Measurements from ENCODE around the gene SLC4A8. TPM values are rescaled to one million over a fixed set of nuclear protein-coding genes. Genes with fewer than 3 reads are reported as not detected.

The SLC4A8 gene
- total RNA-seq: 10 to 100 TPM in 1 of 2 donors, 1 to 10 TPM in 1; 4.8 to 12.2 TPM
- 1 to 10 TPM; 1.1 to 1.2 TPM for polyA plus RNA-seq
- long read RNA-seq, donor 1: 0 reads
- long read RNA-seq, donor 2: 0 reads
- long read RNA-seq, donor 3: 0 reads
- long read RNA-seq, donor 4: 0 reads
- long read RNA-seq, donor 5, partial matches to known transcripts: 0 of 1 reads
- long read RNA-seq, donor 5, other reads (novel, unspliced or antisense): 0 of 1 reads

DNA sequence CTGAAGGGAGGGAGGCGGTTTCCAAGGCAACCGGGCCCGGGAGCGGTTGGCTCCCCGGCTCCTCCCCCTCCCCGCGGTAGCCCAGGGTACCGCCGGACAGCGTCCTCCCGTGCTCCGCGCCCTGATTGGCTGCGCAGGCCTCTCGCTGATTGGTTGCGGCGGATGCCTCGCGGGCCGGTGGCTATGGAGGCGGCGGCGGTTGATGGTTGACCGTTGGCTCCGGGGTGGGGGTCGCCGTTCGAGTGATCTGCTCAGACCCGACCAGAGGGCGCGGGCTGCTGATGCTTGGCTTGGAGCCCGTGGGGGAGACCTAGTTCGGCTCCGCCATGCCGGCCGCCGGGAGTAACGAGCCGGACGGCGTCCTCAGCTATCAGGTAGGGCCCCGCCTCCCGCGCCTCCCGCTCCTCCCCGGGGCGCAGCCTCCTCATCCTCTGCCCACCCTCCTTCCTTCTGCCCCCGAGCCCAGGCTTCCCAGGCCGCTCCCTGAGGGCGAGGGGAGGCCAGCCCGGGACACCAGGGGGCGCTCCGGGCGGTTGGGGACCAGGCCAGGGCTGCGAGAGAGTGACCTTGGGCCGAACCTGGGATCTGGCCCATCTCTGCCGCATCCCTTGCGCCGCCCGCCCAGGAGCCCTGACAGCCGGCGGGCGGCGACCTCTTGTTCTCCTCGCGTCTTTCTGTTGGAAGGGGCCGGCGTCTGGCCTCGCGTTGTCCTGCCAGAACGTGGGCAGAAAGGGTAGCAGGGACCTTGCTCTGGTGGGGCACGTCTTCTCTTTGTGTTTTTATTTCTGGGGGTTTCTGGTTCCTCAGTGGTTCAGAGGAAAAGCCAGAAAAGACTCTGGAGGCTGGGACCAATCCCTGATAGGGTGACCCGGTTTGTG is at the start of gene SLC4A8:
TSS of gene SLC4A8 (plus strand) at position 170 of the 878 bp plus-strand sequence. CDS start at position 327, 157 bp downstream.
- H3K4me1 ChIP-seq (ENCODE audit: control insufficient read depth in 5 of 5, insufficient read depth in 5 of 5, low read length in 5 of 5): peaks cover 0 to 6% (median 0%) of the 10 kb centered on the region in 5 donors
- peaks cover 0 to 19% (median 8%) of the 10 kb centered on the region in 3 donors for H3K27me3 ChIP-seq (ENCODE audit: control insufficient read depth in 3 of 3, insufficient read depth in 3 of 3, low read length in 2 of 3)
- H3K9ac ChIP-seq (ENCODE audit: insufficient read depth in 1 of 2, low read length in 2 of 2): no peak within 1 kb of the TSS
- H3K9me3 ChIP-seq (ENCODE audit: control insufficient read depth in 4 of 4, insufficient read depth in 3 of 4, low read length in 3 of 4): peaks cover 0 to 1% (median 0%) of the 10 kb centered on the region in 4 donors
- peak within 1 kb of the TSS; percentile 29 for H3K4me3 ChIP-seq
- H3K36me3 ChIP-seq (ENCODE audit: control insufficient read depth in 4 of 4, insufficient read depth in 4 of 4, low read length in 4 of 4): no peaks in the 10 kb centered on the region
- no peak within 1 kb of the TSS for H3K27ac ChIP-seq (ENCODE audit: low read depth in 1 of 2, low read length in 1 of 2)
- TF ChIP-seq, protein P1, sequence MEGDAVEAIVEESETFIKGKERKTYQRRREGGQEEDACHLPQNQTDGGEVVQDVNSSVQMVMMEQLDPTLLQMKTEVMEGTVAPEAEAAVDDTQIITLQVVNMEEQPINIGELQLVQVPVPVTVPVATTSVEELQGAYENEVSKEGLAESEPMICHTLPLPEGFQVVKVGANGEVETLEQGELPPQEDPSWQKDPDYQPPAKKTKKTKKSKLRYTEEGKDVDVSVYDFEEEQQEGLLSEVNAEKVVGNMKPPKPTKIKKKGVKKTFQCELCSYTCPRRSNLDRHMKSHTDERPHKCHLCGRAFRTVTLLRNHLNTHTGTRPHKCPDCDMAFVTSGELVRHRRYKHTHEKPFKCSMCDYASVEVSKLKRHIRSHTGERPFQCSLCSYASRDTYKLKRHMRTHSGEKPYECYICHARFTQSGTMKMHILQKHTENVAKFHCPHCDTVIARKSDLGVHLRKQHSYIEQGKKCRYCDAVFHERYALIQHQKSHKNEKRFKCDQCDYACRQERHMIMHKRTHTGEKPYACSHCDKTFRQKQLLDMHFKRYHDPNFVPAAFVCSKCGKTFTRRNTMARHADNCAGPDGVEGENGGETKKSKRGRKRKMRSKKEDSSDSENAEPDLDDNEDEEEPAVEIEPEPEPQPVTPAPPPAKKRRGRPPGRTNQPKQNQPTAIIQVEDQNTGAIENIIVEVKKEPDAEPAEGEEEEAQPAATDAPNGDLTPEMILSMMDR (IDR thresholded peaks at IDR 0.05; ENCODE audit: control extremely low read depth, extremely low read depth): peak; percentile 52
- ATAC-seq (ENCODE audit: insufficient read depth, low FRiP score) (peak; percentile 86), DNase-seq (peak; percentile 81 to 88 (median 86))
- 3 to 4% methylated on average over 67 to 73 of the region's 73 CpGs for WGBS, 2 donors

DNA sequence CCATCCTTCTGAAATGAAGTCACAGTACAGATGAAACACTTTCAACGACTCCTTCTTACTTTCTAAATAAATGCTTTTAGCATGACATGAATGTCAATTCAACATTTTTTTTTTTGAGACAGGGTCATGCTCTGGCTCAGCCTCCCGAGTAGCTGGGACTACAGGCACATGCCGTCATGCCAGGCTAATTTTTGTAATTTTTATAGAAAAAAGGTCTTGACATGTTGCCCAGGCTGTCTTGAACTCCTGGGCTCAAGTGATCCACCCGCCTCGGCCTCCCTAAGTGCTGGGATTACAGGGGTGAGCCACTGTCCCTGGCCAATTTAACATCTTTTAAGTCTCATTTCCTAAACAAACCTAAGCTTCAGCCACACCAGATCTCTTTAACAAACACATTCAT is 49.8 kb upstream of the SLC4A8 start:
- TF ChIP-seq, protein P1 (IDR thresholded peaks at IDR 0.05; ENCODE audit: control extremely low read depth, extremely low read depth): no peak
- H3K36me3 ChIP-seq (ENCODE audit: control insufficient read depth in 4 of 4, insufficient read depth in 4 of 4, low read length in 4 of 4): peaks cover 0 to 2% (median 0%) of the 10 kb centered on the region in 4 donors
- H3K27ac ChIP-seq (ENCODE audit: low read depth in 1 of 2, low read length in 1 of 2): no peak overlapping the region
- H3K9ac ChIP-seq (ENCODE audit: insufficient read depth in 1 of 2, low read length in 2 of 2): no peak overlapping the region
- no peak overlapping the region for H3K4me3 ChIP-seq
- H3K27me3 ChIP-seq (ENCODE audit: control insufficient read depth in 3 of 3, insufficient read depth in 3 of 3, low read length in 2 of 3): no peaks in the 10 kb centered on the region
- no peaks in the 10 kb centered on the region for H3K9me3 ChIP-seq (ENCODE audit: control insufficient read depth in 4 of 4, insufficient read depth in 3 of 4, low read length in 3 of 4)
- peaks cover 0 to 4% (median 0%) of the 10 kb centered on the region in 5 donors for H3K4me1 ChIP-seq (ENCODE audit: control insufficient read depth in 5 of 5, insufficient read depth in 5 of 5, low read length in 5 of 5)
- no peak for ATAC-seq (ENCODE audit: insufficient read depth, low FRiP score)
- no peak for DNase-seq
- 73 to 82% methylated on average over 5 of the region's 5 CpGs for WGBS, 2 donors

DNA sequence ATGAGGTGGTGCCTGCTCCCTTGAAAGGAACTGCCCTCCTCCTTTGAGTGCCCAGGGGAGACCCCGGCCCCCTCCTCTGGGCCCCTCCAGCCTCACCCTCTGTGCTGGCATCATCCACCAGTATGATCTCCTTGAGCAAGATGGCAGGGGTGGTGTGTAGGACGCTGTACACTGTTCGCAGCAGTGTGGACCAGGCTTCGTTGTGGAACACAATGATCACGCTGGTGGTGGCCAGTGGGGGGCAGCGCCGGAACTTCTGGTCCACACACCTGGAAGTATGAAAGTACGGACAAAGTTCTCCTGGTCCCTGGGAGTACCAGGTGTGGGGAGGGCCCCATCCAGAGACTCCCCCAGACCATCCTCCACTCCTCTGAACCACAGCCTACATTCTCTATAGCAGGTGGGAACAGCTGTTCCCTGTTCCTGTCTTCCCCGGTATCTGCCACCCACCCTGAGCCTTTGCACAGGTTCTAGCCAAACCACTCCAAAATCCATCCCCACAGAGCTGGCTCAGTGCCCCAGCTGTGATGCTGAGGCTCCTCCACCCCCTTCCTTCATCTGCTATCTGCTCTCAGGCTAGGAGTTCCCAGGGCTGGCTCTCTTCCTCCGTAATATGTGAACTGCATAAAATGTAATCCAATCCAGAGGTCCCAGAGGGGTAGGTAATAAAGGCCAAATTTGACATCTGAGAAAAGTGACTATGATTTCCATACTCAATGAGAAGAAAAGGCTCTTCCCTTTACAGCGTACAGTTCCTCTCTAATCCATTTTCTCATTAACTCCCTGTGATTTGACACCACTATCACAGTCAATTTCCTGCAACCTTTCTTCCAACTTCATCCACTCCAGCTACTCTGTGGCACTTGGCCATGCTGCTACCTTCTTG is 47.3 kb upstream of the SLC4A8 start:
- no peak overlapping the region for H3K27ac ChIP-seq (ENCODE audit: low read depth in 1 of 2, low read length in 1 of 2)
- no peaks in the 10 kb centered on the region for H3K4me1 ChIP-seq (ENCODE audit: control insufficient read depth in 5 of 5, insufficient read depth in 5 of 5, low read length in 5 of 5)
- DNase-seq: peak in 1 of 3 donors; percentile 40
- no peak overlapping the region for H3K4me3 ChIP-seq
- H3K36me3 ChIP-seq (ENCODE audit: control insufficient read depth in 4 of 4, insufficient read depth in 4 of 4, low read length in 4 of 4): peaks cover 0 to 2% (median 0%) of the 10 kb centered on the region in 4 donors
- no peak overlapping the region for H3K9ac ChIP-seq (ENCODE audit: insufficient read depth in 1 of 2, low read length in 2 of 2)
- ATAC-seq (ENCODE audit: insufficient read depth, low FRiP score): no peak
- H3K9me3 ChIP-seq (ENCODE audit: control insufficient read depth in 4 of 4, insufficient read depth in 3 of 4, low read length in 3 of 4): no peaks in the 10 kb centered on the region
- WGBS, 2 donors: 88 to 93% methylated on average over 11 of the region's 11 CpGs
- no peaks in the 10 kb centered on the region for H3K27me3 ChIP-seq (ENCODE audit: control insufficient read depth in 3 of 3, insufficient read depth in 3 of 3, low read length in 2 of 3)
- TF ChIP-seq, protein P1 (IDR thresholded peaks at IDR 0.05; ENCODE audit: control extremely low read depth, extremely low read depth): no peak

Measured in lung (tissue), 16 donors.